Measurements from ENCODE around the gene GPR17. TPM values are rescaled to one million over a fixed set of nuclear protein-coding genes. Genes with fewer than 3 reads are reported as not detected.

GPR17 gene
- not detected for total RNA-seq
- polyA plus RNA-seq: not detected
- total RNA-seq: not detected

DNA sequence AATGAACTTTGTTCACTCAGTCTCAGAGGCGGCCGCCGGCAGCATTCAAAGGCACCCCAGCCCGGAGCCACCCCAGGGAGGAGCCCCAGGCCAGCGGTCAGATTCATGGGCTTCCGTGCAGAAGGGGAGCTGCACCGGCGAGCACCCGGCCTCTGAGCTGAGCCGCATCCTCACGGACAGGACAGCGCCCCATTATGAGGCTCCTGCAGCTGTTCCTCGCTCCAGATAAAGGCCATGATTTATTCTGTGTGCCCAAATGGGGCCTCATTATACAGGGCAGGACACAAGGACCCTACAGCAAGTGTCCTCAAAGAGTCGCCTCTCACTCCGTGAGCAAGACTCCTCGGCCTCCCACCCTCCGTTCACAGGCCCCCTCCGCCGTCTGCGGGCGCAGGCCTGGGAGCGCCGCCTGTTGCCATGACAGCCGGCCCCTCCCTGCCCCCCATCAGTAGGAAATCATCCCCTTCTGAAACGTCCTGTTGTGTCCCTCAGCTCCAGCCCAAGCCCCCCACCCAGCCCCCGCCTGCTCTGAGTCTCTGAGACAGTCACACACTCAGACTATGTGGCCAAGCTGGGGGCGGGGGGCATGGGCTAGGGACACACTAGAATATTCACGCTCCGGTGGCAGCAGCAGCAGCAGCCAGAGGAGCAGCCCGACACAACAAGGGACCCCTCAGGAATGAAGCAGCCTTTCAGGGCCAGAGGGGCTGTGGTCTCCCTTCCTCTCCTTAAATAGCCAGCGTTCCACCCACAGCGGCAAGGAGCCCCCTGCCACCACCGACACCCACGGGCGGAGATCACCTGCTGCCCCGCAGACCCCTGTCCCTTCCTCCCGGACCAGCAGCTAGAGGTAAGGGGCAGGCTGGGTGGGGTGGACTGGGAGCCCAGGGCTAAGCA is at the start of gene GPR17:
GPR17 (plus strand) TSS at position 759 of the 897 bp plus-strand sequence. CDS start 4,583 bp downstream, outside the sequence.
- no peaks in the 10 kb centered on the region for H3K27me3 Mint-ChIP-seq
- POLR2A ChIA-PET: no interaction called here
- no peaks in the 10 kb centered on the region for H3K9me3 Mint-ChIP-seq
- H3K36me3 ChIP-seq (ENCODE audit: control insufficient read depth in 2 of 3, insufficient read depth in 3 of 3, low read length in 3 of 3): no peaks in the 10 kb centered on the region
- ATAC-seq: no peak
- H3K4me1 Mint-ChIP-seq: peaks cover 13 to 65% (median 51%) of the 10 kb centered on the region in 7 donors
- H3K4me1 ChIP-seq (ENCODE audit: control insufficient read depth in 2 of 2, insufficient read depth in 2 of 2, low read length in 2 of 2): peaks cover 3 to 34% of the 10 kb centered on the region in 2 donors
- H3K9me3 ChIP-seq (ENCODE audit: control insufficient read depth in 2 of 3, low read length in 3 of 3): no peaks in the 10 kb centered on the region
- intact Hi-C loops (cut with micrococcal nuclease): no loop called here
- H3K27ac Mint-ChIP-seq: peak within 1 kb of the TSS; percentile 29 to 96 (median 82)
- no peak within 1 kb of the TSS for H3K4me3 ChIP-seq (ENCODE audit: low read length)
- H3K4me3 Mint-ChIP-seq: no peak within 1 kb of the TSS
- no peaks in the 10 kb centered on the region for H3K27me3 ChIP-seq (ENCODE audit: control insufficient read depth in 2 of 2, insufficient read depth in 2 of 2, low read length in 2 of 2)
- H3K27ac ChIP-seq (ENCODE audit: low read depth, low read length): no peak within 1 kb of the TSS
- DNase-seq: no peak
- no peaks in the 10 kb centered on the region for H3K36me3 Mint-ChIP-seq
- CTCF ChIA-PET: interaction anchor here (1.9 kb wide), 1 partner anchor 54 kb away, joined by 7 read pairs; no protein-coding TSS in a partner anchor

- no peak overlapping the region for H3K27ac ChIP-seq (ENCODE audit: low read depth, low read length)
Measured at GRCh38 chr2:127596311-127597045, 49.5 kb upstream of the GPR17 start.

DNA sequence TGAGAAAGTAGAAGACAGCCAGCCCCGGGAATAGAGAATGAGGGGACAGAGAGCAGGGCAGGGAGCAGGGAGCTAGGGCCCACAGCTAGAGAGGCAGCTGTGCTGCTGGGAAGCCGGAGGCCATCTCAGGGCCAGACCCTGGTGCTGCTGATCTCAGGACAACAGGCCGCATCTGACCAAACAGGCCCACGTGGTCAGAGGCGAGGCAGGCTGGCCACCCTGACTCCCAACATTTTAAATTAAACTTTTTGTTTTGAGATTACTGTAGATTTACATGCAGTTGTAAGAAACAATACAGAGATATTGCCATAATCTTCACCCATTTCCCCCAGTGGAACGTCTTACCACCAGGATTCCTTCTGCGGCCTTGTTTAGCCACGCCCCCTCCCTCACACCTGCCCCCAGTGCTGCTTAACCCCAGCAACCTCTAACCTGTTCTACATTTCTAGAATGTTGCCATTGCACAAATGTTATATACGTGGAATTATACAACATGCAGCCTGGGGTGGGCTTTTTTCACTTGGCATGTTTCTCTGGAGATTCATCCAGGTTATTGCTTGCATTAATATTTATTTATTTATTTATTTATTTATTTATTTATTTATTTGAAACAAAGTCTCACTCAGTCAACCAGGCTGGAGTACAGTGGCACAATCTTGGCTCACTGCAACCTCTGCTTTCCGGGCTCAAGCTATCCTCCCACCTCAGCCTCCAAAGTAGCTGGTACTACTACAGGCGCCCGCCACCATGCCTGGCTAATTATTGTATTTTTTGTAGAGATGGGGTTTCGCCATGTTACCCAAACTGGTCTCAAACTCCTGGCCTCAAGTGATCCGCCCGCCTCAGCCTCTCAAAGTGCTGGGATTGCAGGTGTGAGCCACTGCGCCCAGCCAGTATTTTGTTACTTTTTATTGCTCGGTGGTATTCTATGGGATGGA is 48.6 kb upstream of the GPR17 start:
- no peaks in the 10 kb centered on the region for H3K36me3 ChIP-seq (ENCODE audit: control insufficient read depth in 2 of 3, insufficient read depth in 3 of 3, low read length in 3 of 3)
- peaks cover 0 to 3% (median 0%) of the 10 kb centered on the region in 5 donors for H3K27me3 Mint-ChIP-seq
- no peak overlapping the region for H3K27ac Mint-ChIP-seq
- no peaks in the 10 kb centered on the region for H3K4me1 ChIP-seq (ENCODE audit: control insufficient read depth in 2 of 2, insufficient read depth in 2 of 2, low read length in 2 of 2)
- peaks cover 0 to 5% (median 0%) of the 10 kb centered on the region in 11 donors for H3K9me3 Mint-ChIP-seq
- ATAC-seq (no peak), DNase-seq (no peak)
- peaks cover 0 to 8% (median 0%) of the 10 kb centered on the region in 5 donors for H3K36me3 Mint-ChIP-seq
- peaks cover 0 to 11% (median 0%) of the 10 kb centered on the region in 7 donors for H3K4me1 Mint-ChIP-seq
- intact Hi-C loops (cut with micrococcal nuclease): no loop called here
- no peaks in the 10 kb centered on the region for H3K27me3 ChIP-seq (ENCODE audit: control insufficient read depth in 2 of 2, insufficient read depth in 2 of 2, low read length in 2 of 2)
- no peak overlapping the region for H3K4me3 ChIP-seq (ENCODE audit: low read length)
- H3K4me3 Mint-ChIP-seq: no peak overlapping the region
- H3K9me3 ChIP-seq (ENCODE audit: control insufficient read depth in 2 of 3, low read length in 3 of 3): no peaks in the 10 kb centered on the region
- POLR2A ChIA-PET: no interaction called here
- H3K27ac ChIP-seq (ENCODE audit: low read depth, low read length): no peak overlapping the region
- CTCF ChIA-PET: no interaction called here

More at GRCh38 chr2:127596311-127597045, 49.5 kb upstream of the GPR17 start:
- Histone ChIP-seq H3K36me3 (ENCODE audit: control insufficient read depth in 2 of 3, insufficient read depth in 3 of 3, low read length in 3 of 3) (no peaks in the 10 kb centered on the region), H3K9me3 (ENCODE audit: control insufficient read depth in 2 of 3, low read length in 3 of 3) (no peaks in the 10 kb centered on the region), H3K4me3 (ENCODE audit: low read length) (no peak overlapping the region), H3K4me1 (ENCODE audit: control insufficient read depth in 2 of 2, insufficient read depth in 2 of 2, low read length in 2 of 2) (no peaks in the 10 kb centered on the region), H3K27me3 (ENCODE audit: control insufficient read depth in 2 of 2, insufficient read depth in 2 of 2, low read length in 2 of 2) (no peaks in the 10 kb centered on the region)
- peaks cover 0 to 3% (median 0%) of the 10 kb centered on the region in 5 donors for H3K27me3 Mint-ChIP-seq
- ChIA-PET CTCF (interaction anchor here (1.6 kb wide), 1 partner anchor 43 kb away, joined by 4 read pairs; no protein-coding TSS in a partner anchor), POLR2A (no interaction called here)
- no peak overlapping the region for H3K27ac Mint-ChIP-seq
- H3K9me3 Mint-ChIP-seq: peaks cover 0 to 3% (median 0%) of the 10 kb centered on the region in 11 donors
- no peak overlapping the region for H3K4me3 Mint-ChIP-seq
- peaks cover 0 to 11% (median 0%) of the 10 kb centered on the region in 7 donors for H3K4me1 Mint-ChIP-seq
- no peak for DNase-seq
- intact Hi-C loops (cut with micrococcal nuclease): no loop called here
- H3K36me3 Mint-ChIP-seq: peaks cover 0 to 5% (median 0%) of the 10 kb centered on the region in 5 donors
- ATAC-seq: no peak

- intact Hi-C loops (cut with micrococcal nuclease): no loop called here
- no peaks in the 10 kb centered on the region for H3K4me1 ChIP-seq (ENCODE audit: control insufficient read depth in 2 of 2, insufficient read depth in 2 of 2, low read length in 2 of 2)
- peaks cover 0 to 10% (median under 1%) of the 10 kb centered on the region in 5 donors for H3K36me3 Mint-ChIP-seq
- no peak overlapping the region for H3K4me3 Mint-ChIP-seq
- no peaks in the 10 kb centered on the region for H3K36me3 ChIP-seq (ENCODE audit: control insufficient read depth in 2 of 3, insufficient read depth in 3 of 3, low read length in 3 of 3)
- no peak for DNase-seq
- peaks cover 0 to 3% (median 0%) of the 10 kb centered on the region in 5 donors for H3K27me3 Mint-ChIP-seq
- POLR2A ChIA-PET: no interaction called here
- H3K4me3 ChIP-seq (ENCODE audit: low read length): no peak overlapping the region
- no peaks in the 10 kb centered on the region for H3K9me3 ChIP-seq (ENCODE audit: control insufficient read depth in 2 of 3, low read length in 3 of 3)
- H3K4me1 Mint-ChIP-seq: peaks cover 0 to 11% (median 0%) of the 10 kb centered on the region in 7 donors
- CTCF ChIA-PET: no interaction called here
- H3K27me3 ChIP-seq (ENCODE audit: control insufficient read depth in 2 of 2, insufficient read depth in 2 of 2, low read length in 2 of 2): no peaks in the 10 kb centered on the region
- H3K9me3 Mint-ChIP-seq: peaks cover 0 to 9% (median 2%) of the 10 kb centered on the region in 11 donors
- ATAC-seq: no peak
- H3K27ac ChIP-seq (ENCODE audit: low read depth, low read length): no peak overlapping the region
- H3K27ac Mint-ChIP-seq: no peak overlapping the region
Measured at GRCh38 chr2:127597984-127598380, 48.0 kb upstream of the GPR17 start.

- Mint-ChIP-seq H3K27ac (no peak overlapping the region), H3K9me3 (peaks cover 0 to 13% (median 5%) of the 10 kb centered on the region in 11 donors), H3K36me3 (peaks cover 0 to 15% (median 4%) of the 10 kb centered on the region in 5 donors), H3K4me3 (no peak overlapping the region), H3K27me3 (peaks cover 0 to 3% (median 0%) of the 10 kb centered on the region in 5 donors), H3K4me1 (peaks cover 0 to 11% (median 0%) of the 10 kb centered on the region in 7 donors)
- no peak for DNase-seq
- Histone ChIP-seq H3K27ac (ENCODE audit: low read depth, low read length) (no peak overlapping the region), H3K9me3 (ENCODE audit: control insufficient read depth in 2 of 3, low read length in 3 of 3) (no peaks in the 10 kb centered on the region), H3K36me3 (ENCODE audit: control insufficient read depth in 2 of 3, insufficient read depth in 3 of 3, low read length in 3 of 3) (no peaks in the 10 kb centered on the region), H3K27me3 (ENCODE audit: control insufficient read depth in 2 of 2, insufficient read depth in 2 of 2, low read length in 2 of 2) (no peaks in the 10 kb centered on the region), H3K4me1 (ENCODE audit: control insufficient read depth in 2 of 2, insufficient read depth in 2 of 2, low read length in 2 of 2) (no peaks in the 10 kb centered on the region), H3K4me3 (ENCODE audit: low read length) (no peak overlapping the region)
- ChIA-PET CTCF (interaction anchor here (0.9 kb wide), 1 partner anchor 8 kb away, joined by 3 read pairs; no protein-coding TSS in a partner anchor), POLR2A (no interaction called here)
- no peak for ATAC-seq
- intact Hi-C loops (cut with micrococcal nuclease): no loop called here
Measured at GRCh38 chr2:127598711-127599110, 47.2 kb upstream of the GPR17 start.

- Histone ChIP-seq H3K27me3 (ENCODE audit: control insufficient read depth in 2 of 2, insufficient read depth in 2 of 2, low read length in 2 of 2) (no peaks in the 10 kb centered on the region), H3K27ac (ENCODE audit: low read depth, low read length) (no peak overlapping the region), H3K36me3 (ENCODE audit: control insufficient read depth in 2 of 3, insufficient read depth in 3 of 3, low read length in 3 of 3) (no peaks in the 10 kb centered on the region), H3K9me3 (ENCODE audit: control insufficient read depth in 2 of 3, low read length in 3 of 3) (no peaks in the 10 kb centered on the region), H3K4me3 (ENCODE audit: low read length) (no peak overlapping the region), H3K4me1 (ENCODE audit: control insufficient read depth in 2 of 2, insufficient read depth in 2 of 2, low read length in 2 of 2) (no peaks in the 10 kb centered on the region)
- ChIA-PET POLR2A (no interaction called here), CTCF (interaction anchor here (0.7 to 0.9 kb wide), 2 partner anchors 9 to 24 kb away, joined by 3 read pairs; no protein-coding TSS in a partner anchor)
- Mint-ChIP-seq H3K4me3 (no peak overlapping the region), H3K9me3 (peaks cover 0 to 14% (median 5%) of the 10 kb centered on the region in 11 donors), H3K27ac (no peak overlapping the region), H3K36me3 (peaks cover 0 to 15% (median 4%) of the 10 kb centered on the region in 5 donors), H3K4me1 (peaks cover 0 to 14% (median 2%) of the 10 kb centered on the region in 7 donors), H3K27me3 (peaks cover 0 to 3% (median 0%) of the 10 kb centered on the region in 5 donors)
- intact Hi-C loops (cut with micrococcal nuclease): no loop called here
- ATAC-seq: no peak
- no peak for DNase-seq
Measured at GRCh38 chr2:127599211-127599610, 46.7 kb upstream of the GPR17 start.
